Breast epithelium (tissue), 4 donors: ENCODE data around the gene WDR54. TPM values are rescaled to one million over a fixed set of nuclear protein-coding genes. Genes with fewer than 3 reads are reported as not detected.

Source experiments
- DNase-seq, 2 donors: peaks; one replicate each; pipeline ENCODE4 v3.0.0-alpha.2; 2019; ENCODE audit warnings: low spot score in 2 of 2
- H3K27ac ChIP-seq, 2 donors: fragments of 200-600 bp; sonication (generic) in 1 of 2; one replicate each; pipeline ENCODE4 v1.5.1; 2016 to 2019; ENCODE audit warnings: mild to moderate bottlenecking in 1 of 2
- H3K27me3 ChIP-seq, 2 donors: fragments of 200-600 bp; sonication (generic) in 1 of 2; one replicate each; pipeline versions ENCODE4 v1.5.1 to v1.6.0; 2017 to 2019; ENCODE audit warnings: control low read depth in 1 of 2, mild to moderate bottlenecking in 1 of 2
- H3K36me3 ChIP-seq: fragments of 200-600 bp; one replicate; pipeline ENCODE4 v1.5.1; 2019
- H3K4me1 ChIP-seq, 2 donors: fragments of 200-600 bp; sonication (generic); one replicate each; pipeline ENCODE4 v1.5.1; 2016 to 2019; ENCODE audit warnings: control low read depth in 1 of 2
- H3K4me3 ChIP-seq, 3 donors: fragments of 200-600 bp; sonication (generic); 1 replicate in 2 of 3; 2 replicates in 1 of 3; pipeline ENCODE4 v1.5.1; 2016 to 2019; ENCODE audit warnings: mild to moderate bottlenecking in 3 of 3, moderate library complexity in 2 of 3
- H3K9me3 ChIP-seq, 2 donors: fragments of 200-600 bp; sonication (generic) in 1 of 2; one replicate each; pipeline ENCODE4 v1.5.1; 2016 to 2019; ENCODE audit warnings: control low read depth in 1 of 2
- CTCF ChIP-seq, 3 donors: fragments of 450-650 bp; IDR thresholded peaks; one replicate each; pipeline ENCODE4 v1.5.1; 2016 to 2017; ENCODE audit warnings: antibody characterized with exemption in 3 of 3, mild to moderate bottlenecking in 3 of 3, moderate library complexity in 3 of 3
- POLR2A ChIP-seq: fragments of 450-650 bp; IDR thresholded peaks from one replicate; pipeline ENCODE4 v1.6.1; 2016; ENCODE audit warnings: antibody characterized with exemption, mild to moderate bottlenecking, moderate library complexity
- POLR2AphosphoS5 ChIP-seq, 3 donors: sonication (generic); formaldehyde crosslinking; IDR thresholded peaks; one replicate each; pipeline ENCODE4 v1.6.1; 2017; ENCODE audit warnings: antibody characterized with exemption in 3 of 3
- intact Hi-C: fragments of 100-400 bp; cut with DNase I; formaldehyde crosslinking; loops from one replicate; pipeline ENCODE4 v1.15.1; 2023; ENCODE audit warnings: low total_unique reads
- total RNA-seq, 3 donors: library from RNA; depleted of rRNA; stranded (reverse); fragments of >200 nt; gene quantifications; one replicate each; pipeline ENCODE4 v1.1.0, GENCODE V29; 2016

Gene WDR54
- total RNA-seq, 3 donors from 2014 or later: 6.7 to 13.1 (median 9.4) TPM

- TF ChIP-seq CTCF (IDR thresholded peaks at IDR 0.05) (no peak), POLR2AphosphoS5 (IDR thresholded peaks at IDR 0.05) (no peak), POLR2A (no peak)
- intact Hi-C loops: no loop called here
- H3K36me3 ChIP-seq: no peaks in the 10 kb centered on the region
- H3K9me3 ChIP-seq: no peaks in the 10 kb centered on the region
- peak overlapping the region; percentile 54 to 75 (median 62) for H3K4me3 ChIP-seq
- DNase-seq: no peak
- no peaks in the 10 kb centered on the region for H3K27me3 ChIP-seq
- peaks cover 0 to 5% of the 10 kb centered on the region in 2 donors for H3K4me1 ChIP-seq
- peak overlapping the region; percentile 70 to 89 for H3K27ac ChIP-seq
Observed at GRCh38 chr2:74414441-74414840, 7.1 kb upstream of the WDR54 start.

- peak overlapping the region; percentile 70 to 89 for H3K27ac ChIP-seq
- H3K4me3 ChIP-seq: peak overlapping the region; percentile 54 to 75 (median 62)
- no peaks in the 10 kb centered on the region for H3K36me3 ChIP-seq
- no peaks in the 10 kb centered on the region for H3K9me3 ChIP-seq
- peaks cover 0 to 5% of the 10 kb centered on the region in 2 donors for H3K4me1 ChIP-seq
- DNase-seq: no peak
- no peaks in the 10 kb centered on the region for H3K27me3 ChIP-seq
- TF ChIP-seq CTCF (IDR thresholded peaks at IDR 0.05) (peak in 1 of 3 donors; percentile 12), POLR2A (no peak)
- intact Hi-C loops: no loop called here
Observed at GRCh38 chr2:74414881-74415761, 6.4 kb upstream of the WDR54 start.

- peak in 1 of 2 donors; percentile 68 for DNase-seq
- H3K9me3 ChIP-seq: no peaks in the 10 kb centered on the region
- peak overlapping the region; percentile 54 to 75 (median 62) for H3K4me3 ChIP-seq
- intact Hi-C loops: no loop called here
- H3K27ac ChIP-seq: peak overlapping the region; percentile 70 to 89
- H3K27me3 ChIP-seq: no peaks in the 10 kb centered on the region
- no peaks in the 10 kb centered on the region for H3K36me3 ChIP-seq
- H3K4me1 ChIP-seq: peaks cover 0 to 5% of the 10 kb centered on the region in 2 donors
- TF ChIP-seq POLR2AphosphoS5 (IDR thresholded peaks at IDR 0.05) (no peak), CTCF (IDR thresholded peaks at IDR 0.05) (no peak), POLR2A (no peak)
Observed at GRCh38 chr2:74415762-74416395, 5.7 kb upstream of the WDR54 start.

GRCh38 chr2:74416778-74417177, 4.8 kb upstream of the WDR54 start:
- TF ChIP-seq POLR2AphosphoS5 (IDR thresholded peaks at IDR 0.05) (no peak), CTCF (IDR thresholded peaks at IDR 0.05) (no peak), POLR2A (no peak)
- no peak overlapping the region for H3K27ac ChIP-seq
- H3K9me3 ChIP-seq: no peaks in the 10 kb centered on the region
- no peak for DNase-seq
- H3K27me3 ChIP-seq: no peaks in the 10 kb centered on the region
- peaks cover 0 to 5% of the 10 kb centered on the region in 2 donors for H3K4me1 ChIP-seq
- intact Hi-C loops: no loop called here
- no peaks in the 10 kb centered on the region for H3K36me3 ChIP-seq
- H3K4me3 ChIP-seq: no peak overlapping the region

- Histone ChIP-seq H3K9me3 (no peaks in the 10 kb centered on the region), H3K4me3 (no peak overlapping the region), H3K27ac (no peak overlapping the region), H3K36me3 (no peaks in the 10 kb centered on the region), H3K27me3 (no peaks in the 10 kb centered on the region), H3K4me1 (peaks cover 0 to 5% of the 10 kb centered on the region in 2 donors)
- intact Hi-C loops: no loop called here
- no peak for TF ChIP-seq POLR2AphosphoS5 (IDR thresholded peaks at IDR 0.05)
- no peak for TF ChIP-seq CTCF (IDR thresholded peaks at IDR 0.05)
- no peak for TF ChIP-seq POLR2A
- DNase-seq: no peak
Observed at GRCh38 chr2:74417197-74417596, 4.3 kb upstream of the WDR54 start.
